AG09309 (cell line): Measurements from ENCODE around the gene GAMT.

Experiments
- DNase-seq: peaks from one replicate; pipeline ENCODE4 v3.0.0-alpha.2; 2010; ENCODE audit warnings: low read depth
- H3K4me3 ChIP-seq: 2 replicates; pipeline ENCODE4 v1.5.1; 2011; ENCODE audit warnings: mild to moderate bottlenecking, low read depth, low read length, moderate library complexity; ENCODE audit not compliant: control insufficient read depth
- TF ChIP-seq, protein P1 (sequence below): IDR thresholded peaks from 2 replicates; pipeline ENCODE4 v1.5.1; 2011; ENCODE audit warnings: mild to moderate bottlenecking, low read depth, low read length, inconsistent platforms; ENCODE audit not compliant: insufficient read depth, control insufficient read depth; ENCODE audit errors: missing control alignments

The GAMT gene

GRCh38 chr19:1399079-1399478 is 2.3 kb downstream of the GAMT start:
- DNase-seq, result no peak
- TF ChIP-seq, protein P1, sequence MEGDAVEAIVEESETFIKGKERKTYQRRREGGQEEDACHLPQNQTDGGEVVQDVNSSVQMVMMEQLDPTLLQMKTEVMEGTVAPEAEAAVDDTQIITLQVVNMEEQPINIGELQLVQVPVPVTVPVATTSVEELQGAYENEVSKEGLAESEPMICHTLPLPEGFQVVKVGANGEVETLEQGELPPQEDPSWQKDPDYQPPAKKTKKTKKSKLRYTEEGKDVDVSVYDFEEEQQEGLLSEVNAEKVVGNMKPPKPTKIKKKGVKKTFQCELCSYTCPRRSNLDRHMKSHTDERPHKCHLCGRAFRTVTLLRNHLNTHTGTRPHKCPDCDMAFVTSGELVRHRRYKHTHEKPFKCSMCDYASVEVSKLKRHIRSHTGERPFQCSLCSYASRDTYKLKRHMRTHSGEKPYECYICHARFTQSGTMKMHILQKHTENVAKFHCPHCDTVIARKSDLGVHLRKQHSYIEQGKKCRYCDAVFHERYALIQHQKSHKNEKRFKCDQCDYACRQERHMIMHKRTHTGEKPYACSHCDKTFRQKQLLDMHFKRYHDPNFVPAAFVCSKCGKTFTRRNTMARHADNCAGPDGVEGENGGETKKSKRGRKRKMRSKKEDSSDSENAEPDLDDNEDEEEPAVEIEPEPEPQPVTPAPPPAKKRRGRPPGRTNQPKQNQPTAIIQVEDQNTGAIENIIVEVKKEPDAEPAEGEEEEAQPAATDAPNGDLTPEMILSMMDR, result no peak
- no peak overlapping the region for H3K4me3 ChIP-seq

- DNase-seq, result no peak
- no peak overlapping the region for H3K4me3 ChIP-seq
- TF ChIP-seq, protein P1, result no peak
Measured at GRCh38 chr19:1397838-1398237, 3.5 kb downstream of the GAMT start.

GRCh38 chr19:1396768-1397679 is 4.3 kb downstream of the GAMT start:
- TF ChIP-seq, protein P1, result no peak
- DNase-seq, result no peak
- H3K4me3 ChIP-seq, result no peak overlapping the region

- no peak overlapping the region for H3K4me3 ChIP-seq
- DNase-seq, result no peak
Measured at GRCh38 chr19:1396019-1396767, 5.1 kb downstream of the GAMT start.

DNA sequence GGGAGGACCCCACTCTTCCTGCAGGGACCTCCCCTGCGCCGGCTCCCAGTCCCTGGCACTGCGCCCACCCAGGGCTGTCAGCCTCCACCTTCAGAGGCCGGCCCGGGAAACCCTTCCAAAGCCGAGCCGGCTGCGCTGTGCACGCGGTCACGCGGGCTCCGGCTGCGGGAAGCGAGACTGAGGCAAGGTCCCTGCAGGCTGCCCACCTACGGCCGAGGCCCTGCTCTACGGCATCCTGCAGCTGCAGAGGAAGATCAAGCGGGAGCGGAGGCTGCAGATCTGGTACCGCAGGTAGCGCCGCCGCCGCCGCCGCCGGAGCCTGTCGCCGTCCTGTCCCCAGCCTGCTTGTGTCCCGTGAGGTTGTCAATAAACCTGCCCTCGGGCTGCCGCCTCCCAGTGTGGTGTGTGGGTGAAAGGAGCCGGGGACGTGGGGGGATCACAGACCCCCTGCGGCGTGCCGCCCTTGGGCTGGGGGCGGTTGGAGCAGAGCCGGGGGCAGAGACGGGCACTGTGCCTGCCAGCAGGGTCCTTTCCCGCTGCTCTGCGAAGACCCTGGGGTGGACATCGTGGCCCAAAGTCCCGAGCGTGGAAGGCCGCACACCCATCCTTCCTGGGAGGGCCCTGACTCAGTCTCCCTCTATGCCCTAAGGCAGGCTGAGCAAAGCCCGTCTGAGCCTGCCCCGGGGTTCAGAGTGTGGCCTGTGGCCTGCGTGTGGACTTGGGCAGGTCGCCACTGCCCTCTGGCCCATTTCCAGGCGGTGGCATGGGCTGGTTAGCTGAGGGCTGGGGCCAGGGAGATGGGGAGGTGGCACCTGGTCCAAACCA is 5.9 kb downstream of the GAMT start:
- no peak for DNase-seq
- TF ChIP-seq, protein P1, result no peak
- H3K4me3 ChIP-seq, result no peak overlapping the region

More at GRCh38 chr19:1396019-1396767, 5.1 kb downstream of the GAMT start:
- TF ChIP-seq, protein P1, result no peak
